Stimulated activated CD4-positive, alpha-beta T cell treated with anti-CD3 and anti-CD28 coated beads, Interleukin-4, amount 100 ng/mL, for 48 hours (primary cell): ENCODE results near the gene RHBDF1.

Source experiments
- DNase-seq, 2 donors: peaks; one replicate each; pipeline ENCODE4 v3.0.0-alpha.2; 2020; ENCODE audit warnings: low read depth in 2 of 2

Gene RHBDF1

DNA sequence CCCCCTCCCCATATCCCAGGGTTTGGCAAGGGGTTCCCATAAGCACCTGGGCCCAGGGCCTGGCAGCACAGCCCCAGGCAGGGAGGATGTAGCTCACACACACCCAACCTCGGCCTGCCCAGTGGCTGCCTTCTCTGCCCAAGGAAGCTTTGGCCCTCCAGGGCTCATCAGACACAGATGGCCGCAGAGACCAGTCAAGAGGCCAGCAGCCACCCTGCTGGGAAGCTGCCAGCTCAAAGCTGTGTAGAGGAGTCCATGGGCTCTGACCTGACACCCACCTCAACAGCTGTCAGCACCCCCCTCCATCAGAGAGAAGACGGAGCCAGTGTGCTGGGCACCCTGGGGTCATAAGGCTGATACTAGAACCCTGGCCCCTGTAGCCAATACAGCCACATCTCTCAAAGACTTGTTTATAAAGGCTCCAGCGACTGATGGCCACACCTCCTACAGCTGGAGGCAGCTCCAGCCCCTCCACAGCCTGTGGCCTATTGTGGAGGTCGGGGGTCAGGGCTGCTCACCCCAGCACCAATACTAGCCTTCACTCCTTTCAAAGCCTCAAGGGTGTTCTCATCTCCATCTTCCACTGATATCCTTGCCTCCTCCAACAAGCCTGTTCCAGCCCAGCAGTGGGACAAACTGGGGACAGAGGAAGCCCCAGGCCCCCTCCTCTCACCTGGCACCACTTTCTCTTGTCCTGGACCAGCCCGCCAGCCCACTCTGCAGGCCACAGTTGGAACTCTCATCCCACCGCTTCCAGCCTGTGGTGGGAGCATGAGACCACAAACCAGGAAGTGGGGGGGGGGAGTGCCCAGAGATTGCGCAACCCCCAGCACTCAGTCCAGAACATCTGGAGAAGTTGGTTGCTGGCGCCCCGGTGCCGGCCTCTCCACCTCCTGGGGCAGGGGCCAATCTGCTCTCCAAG is 3.4 kb upstream of the RHBDF1 start:
- no peak for DNase-seq

DNA sequence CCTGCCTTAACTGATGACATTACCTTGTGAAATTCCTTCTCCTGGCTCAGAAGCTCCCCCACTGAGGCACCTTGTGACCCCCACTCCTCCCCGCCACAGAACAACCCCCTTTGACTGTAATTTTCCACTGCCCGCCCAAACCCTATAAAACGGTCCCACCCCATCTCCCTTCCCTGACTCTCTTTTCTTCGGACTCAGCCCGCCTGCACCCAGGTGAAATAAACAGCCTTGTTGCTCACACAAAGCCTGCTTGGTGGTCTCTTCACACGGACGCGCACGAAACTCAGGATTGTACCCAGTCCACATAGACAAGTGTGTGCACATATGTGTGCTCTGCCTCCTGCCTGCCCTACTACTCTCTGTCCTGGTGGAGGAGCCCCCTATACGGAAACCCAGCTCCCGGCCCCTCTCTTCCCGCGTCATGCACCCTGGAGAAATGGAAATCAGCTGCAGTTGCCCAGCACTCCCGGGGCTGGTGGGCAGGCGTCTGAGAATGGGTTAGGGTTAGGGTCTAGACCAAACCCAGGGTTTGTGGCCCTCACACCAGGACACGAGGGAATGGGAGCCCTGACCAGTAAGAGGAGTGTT is 2.4 kb upstream of the RHBDF1 start:
- DNase-seq = no peak

GRCh38 chr16:74051-74746 is 1.8 kb upstream of the RHBDF1 start:
- no peak for DNase-seq

DNA sequence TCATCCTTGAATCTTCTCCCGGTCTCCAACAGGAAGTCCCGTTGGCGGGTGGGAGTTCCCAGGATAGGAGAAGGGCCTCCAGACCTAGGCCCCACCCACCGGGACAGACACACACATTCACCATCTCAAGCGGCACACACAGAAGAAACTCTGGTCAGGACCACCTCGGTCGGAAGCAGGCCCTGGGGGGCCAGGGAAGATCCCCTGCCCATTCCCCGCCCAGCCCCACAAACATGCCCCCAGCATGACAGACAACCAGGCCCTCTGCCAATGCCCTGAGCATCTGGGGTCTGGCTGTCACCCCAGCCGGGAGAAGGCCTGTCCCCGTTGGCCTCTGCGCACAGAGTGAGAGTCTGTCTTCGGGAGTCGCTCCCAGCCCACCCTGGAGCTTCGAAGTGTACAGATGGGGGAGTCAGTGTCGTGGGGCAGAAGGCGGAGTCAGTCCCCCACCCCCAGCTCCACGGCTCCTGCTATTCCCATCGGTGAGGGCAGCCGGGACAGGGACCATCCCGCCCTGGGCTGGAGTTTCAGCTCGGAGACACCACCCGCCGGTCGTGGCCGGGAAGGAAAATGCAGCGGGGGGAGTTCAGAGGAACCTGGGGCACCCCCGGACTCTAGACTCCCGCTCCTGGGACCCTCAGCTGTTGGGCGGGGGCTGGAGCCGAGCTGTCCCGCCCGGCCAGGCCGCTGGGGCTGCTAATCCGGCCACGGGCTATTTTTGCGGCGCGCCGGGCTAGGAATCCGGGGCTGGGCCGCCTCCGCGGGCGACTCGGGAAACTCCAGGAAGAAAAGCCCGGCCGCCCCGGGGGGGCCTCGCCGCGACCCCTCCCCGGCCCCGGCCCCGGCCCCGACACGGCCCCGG is 660 bp downstream of the RHBDF1 start:
- DNase-seq = no peak

- no peak for DNase-seq
Observed at GRCh38 chr16:71210-71539, 1.3 kb downstream of the RHBDF1 start.

DNA sequence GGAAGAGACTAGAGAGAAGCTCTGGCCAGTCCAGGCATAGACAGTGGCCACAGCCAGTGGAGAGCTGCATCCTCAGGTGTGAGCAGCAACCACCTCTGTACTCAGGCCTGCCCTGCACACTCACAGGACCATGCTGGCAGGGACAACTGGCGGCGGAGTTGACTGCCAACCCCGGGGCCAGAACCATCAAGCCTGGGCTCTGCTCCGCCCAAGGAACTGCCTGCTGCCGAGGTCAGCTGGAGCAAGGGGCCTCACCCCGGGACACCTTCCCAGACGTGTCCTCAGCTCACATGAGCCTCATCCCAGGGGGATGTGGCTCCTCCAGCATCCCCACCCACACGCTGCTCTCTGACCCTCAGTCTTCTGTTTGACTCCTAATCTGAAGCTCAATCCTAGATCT is 3.2 kb downstream of the RHBDF1 start:
- no peak for DNase-seq

DNA sequence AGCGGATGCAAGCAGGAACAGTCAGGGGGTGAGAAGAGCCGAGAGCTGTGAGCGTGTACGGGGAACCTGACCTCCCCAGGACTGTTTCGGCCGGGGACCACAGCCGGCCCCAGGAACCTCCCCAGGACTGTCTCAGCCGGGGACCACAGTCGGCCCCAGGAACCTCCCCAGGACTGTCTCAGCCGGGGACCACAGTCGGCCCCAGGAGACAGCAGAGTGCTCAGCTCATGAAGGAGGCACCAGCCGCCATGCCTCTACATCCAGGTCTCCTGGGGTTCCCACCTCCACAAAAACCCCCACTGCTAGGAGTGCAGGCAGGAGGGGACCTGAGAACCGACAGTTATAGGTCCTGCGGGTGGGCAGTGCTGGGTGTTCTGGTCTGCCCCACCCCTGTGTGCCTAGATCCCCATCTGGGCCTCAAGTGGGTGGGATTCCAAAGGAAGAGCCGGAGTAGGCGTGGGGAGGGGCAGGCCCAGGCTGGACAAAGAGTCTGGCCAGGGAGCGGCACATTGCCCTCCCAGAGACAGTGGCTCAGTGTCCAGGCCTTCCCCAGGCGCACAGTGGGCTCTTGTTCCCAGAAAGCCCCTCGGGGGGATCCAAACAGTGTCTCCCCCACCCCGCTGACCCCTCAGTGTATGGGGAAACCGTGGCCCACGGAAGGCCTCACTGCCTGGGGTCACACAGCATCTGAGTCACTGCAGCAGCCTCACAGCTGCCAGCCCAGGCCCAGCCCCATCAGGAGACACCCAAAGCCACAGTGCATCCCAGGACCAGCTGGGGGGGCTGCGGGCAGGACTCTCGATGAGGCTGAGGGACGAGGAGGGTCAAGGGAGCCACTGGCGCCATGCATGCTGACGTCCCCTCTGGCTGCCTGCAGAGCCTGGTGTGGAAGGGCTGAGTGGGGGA is 4.3 kb downstream of the RHBDF1 start:
- no peak for DNase-seq

GRCh38 chr16:67183-67791 is 5.1 kb downstream of the RHBDF1 start:
- DNase-seq = no peak

GRCh38 chr16:66309-67182 is 5.9 kb downstream of the RHBDF1 start:
- DNase-seq = no peak

GRCh38 chr16:65745-66144 is 6.7 kb downstream of the RHBDF1 start:
- peak; percentile 76 to 90 for DNase-seq

GRCh38 chr16:64914-65255 is 7.5 kb downstream of the RHBDF1 start:
- no peak for DNase-seq

DNA sequence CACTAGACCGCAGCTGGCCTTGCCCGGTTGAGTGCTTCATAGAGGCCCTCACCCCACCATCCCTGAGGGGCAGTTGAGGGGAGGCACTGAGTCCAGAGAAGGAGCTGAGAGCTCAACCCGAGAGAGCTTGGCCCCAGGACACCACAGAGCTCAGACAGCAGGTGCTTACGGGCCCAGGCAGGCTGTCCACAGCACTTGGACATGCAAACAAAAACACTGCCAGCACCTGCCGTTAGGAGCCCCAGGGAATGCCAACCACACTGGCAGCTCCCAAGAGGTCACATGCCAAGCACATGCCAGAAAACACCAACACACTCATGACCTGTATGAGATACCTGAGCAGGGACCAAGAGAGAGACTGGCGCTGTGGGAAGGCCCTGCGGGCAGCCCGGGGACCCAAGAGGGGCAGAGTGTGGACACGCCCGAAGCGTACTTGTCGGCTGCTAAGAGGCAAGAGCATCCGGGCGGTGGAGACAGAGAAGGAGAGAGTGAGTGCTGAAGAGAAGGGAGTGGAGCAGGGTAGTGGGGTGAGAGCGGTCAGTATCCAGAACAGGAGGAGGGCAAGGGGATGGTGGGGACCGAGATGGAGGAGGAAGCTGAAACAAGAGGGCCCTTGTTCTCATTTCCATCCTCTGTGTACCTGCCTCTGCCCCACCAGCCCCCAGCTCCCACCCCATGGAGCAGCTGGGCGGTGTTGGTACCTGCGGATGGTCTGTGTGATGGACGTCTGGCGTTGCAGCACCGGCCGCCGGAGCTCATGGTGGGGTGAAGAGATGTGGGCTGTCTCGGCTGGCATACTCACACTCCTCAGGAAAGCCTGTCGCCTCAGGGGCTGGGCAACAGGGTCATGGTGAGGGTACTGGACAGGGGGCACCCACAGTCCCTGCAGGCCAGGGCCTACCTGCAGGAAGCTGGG is 8.2 kb downstream of the RHBDF1 start:
- no peak for DNase-seq

DNA sequence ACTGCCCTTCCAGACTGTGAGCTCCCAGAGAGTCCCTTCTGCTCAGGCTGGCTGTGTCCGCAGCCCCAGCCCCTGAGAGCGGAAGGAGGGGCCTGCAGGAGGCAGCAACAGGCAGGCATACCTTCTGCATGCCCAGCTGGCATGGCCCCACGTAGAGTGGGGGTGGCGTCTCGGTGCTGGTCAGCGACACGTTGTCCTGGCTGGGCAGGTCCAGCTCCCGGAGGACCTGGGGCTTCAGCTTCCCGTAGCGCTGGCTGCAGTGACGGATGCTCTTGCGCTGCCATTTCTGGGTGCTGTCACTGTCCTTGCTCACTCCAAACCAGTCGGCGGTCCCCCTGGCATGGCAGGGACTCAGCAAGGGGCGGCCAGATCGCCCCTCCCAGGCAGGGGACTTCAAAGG is 9.0 kb downstream of the RHBDF1 start:
- DNase-seq = no peak

DNA sequence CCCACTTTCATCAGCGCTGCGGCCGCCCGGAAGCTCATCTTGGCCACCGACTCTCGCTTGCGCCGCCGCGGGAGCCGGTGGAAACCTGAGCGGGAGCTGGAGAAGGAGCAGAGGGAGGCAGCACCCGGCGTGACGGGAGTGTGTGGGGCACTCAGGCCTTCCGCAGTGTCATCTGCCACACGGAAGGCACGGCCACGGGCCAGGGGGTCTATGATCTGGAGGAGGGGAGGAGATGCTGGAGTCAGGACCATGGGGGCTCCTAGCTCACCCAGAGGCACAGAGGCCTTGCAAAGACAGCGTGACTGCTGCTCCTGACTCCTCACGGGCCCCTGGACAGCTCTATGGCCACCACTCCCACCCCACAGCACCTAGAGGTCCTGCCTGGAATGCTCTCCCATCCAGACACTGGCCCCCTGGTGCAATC is 9.5 kb downstream of the RHBDF1 start:
- DNase-seq = no peak

- no peak for DNase-seq
Observed at GRCh38 chr16:62283-62967, 10.0 kb downstream of the RHBDF1 start.

DNA sequence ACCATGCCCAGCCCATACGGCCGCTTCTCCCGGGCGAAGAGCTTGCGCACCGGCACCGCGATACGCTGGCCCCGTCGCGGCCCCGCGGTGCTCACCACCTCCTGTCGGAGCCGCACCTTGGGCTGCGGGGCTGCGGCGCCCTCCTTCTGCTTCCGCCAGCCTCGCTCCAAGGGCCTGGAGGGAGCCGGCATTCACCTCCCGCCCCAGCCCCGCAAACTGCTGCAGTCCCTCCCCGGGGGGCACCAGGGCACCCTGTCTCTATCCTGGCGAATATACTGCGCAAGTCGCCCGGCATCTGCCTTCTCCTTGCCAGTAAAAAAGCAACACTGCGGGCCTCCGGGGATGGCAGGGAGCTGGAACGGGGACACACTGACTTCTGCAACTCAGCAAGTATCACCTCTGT is 10.6 kb downstream of the RHBDF1 start:
- DNase-seq = no peak

GRCh38 chr16:60929-61878 is 11.2 kb downstream of the RHBDF1 start:
- no peak for DNase-seq
